GM12878 (cell line): ENCODE data around the gene TMEM150A.

ENCODE experiments used
- BCL3 ChIP-seq: IDR thresholded peaks from 2 replicates; pipeline ENCODE4 v1.6.1; 2011; ENCODE audit warnings: borderline replicate concordance, low read depth, mild to moderate bottlenecking, moderate library complexity, low read length; ENCODE audit not compliant: insufficient read depth, poor library complexity, severe bottlenecking
- CEBPB ChIP-seq, 2 experiments: fragments of 150-350 bp in 1 of 2; IDR thresholded peaks; 2 replicates each; pipeline ENCODE4 v1.6.1; 2012 to 2014; ENCODE audit warnings: low read depth in 2 of 2, low read length in 2 of 2, borderline replicate concordance in 1 of 2, inconsistent platforms in 1 of 2
- CTCF ChIP-seq, 3 experiments: IDR thresholded peaks in 2 of 3; conservative IDR thresholded peaks in 1 of 3; 2 replicates each; pipeline ENCODE4 v1.5.1; 2011; ENCODE audit warnings: low read depth in 3 of 3, low read length in 3 of 3, mild to moderate bottlenecking in 3 of 3, control low read depth in 2 of 3, moderate library complexity in 2 of 3, inconsistent platforms in 1 of 3, mixed read lengths in 1 of 3; ENCODE audit not compliant: control insufficient read depth in 2 of 3, insufficient read depth in 1 of 3; ENCODE audit errors: extremely low read depth in 1 of 3
- EP300 ChIP-seq, 2 experiments: fragments of 150-350 bp in 1 of 2; IDR thresholded peaks; 2 replicates each; pipeline ENCODE4 v1.6.1; 2011 to 2012; ENCODE audit warnings: low read depth in 2 of 2, low read length in 2 of 2, borderline replicate concordance in 1 of 2, improper control_type of control experiment in 1 of 2, inconsistent platforms in 1 of 2; ENCODE audit not compliant: control insufficient read depth in 1 of 2
- IRF3 ChIP-seq: fragments of 450-650 bp; IDR thresholded peaks from 2 replicates; pipeline ENCODE4 v1.6.1; 2014; ENCODE audit warnings: mild to moderate bottlenecking
- NBN ChIP-seq: fragments of 450-650 bp; IDR thresholded peaks from 2 replicates; pipeline ENCODE4 v1.6.1; 2016
- POLR2A ChIP-seq: IDR thresholded peaks from 2 replicates; pipeline ENCODE4 v1.6.1; 2011; ENCODE audit warnings: low read depth, mild to moderate bottlenecking, low read length
- SMAD1 ChIP-seq: fragments of 450-650 bp; IDR thresholded peaks from 2 replicates; pipeline ENCODE4 v1.6.1; 2018; ENCODE audit warnings: mild to moderate bottlenecking, low read depth; ENCODE audit not compliant: partially characterized antibody
- TAF1 ChIP-seq: IDR thresholded peaks from 2 replicates; pipeline ENCODE4 v1.6.1; 2011; ENCODE audit warnings: mild to moderate bottlenecking, low read depth, low read length, borderline replicate concordance

GRCh38 chr2:85560812-85561279, 41.7 kb downstream of the TMEM150A start:
- no peak for TF ChIP-seq EP300 (IDR thresholded peaks at IDR 0.05; ENCODE audit: borderline replicate concordance in 1 of 2, control insufficient read depth in 1 of 2, low read depth in 2 of 2, low read length in 2 of 2)
- no peak for TF ChIP-seq BCL3
- TF ChIP-seq CTCF (IDR thresholded peaks at IDR 0.05 in 2 of 3, conservative IDR thresholded peaks at IDR 0.05 in 1 of 3; ENCODE audit: control insufficient read depth in 2 of 3, extremely low read depth in 1 of 3, insufficient read depth in 1 of 3, low read depth in 3 of 3, low read length in 3 of 3) = no peak
- no peak for TF ChIP-seq SMAD1
- TF ChIP-seq POLR2A = no peak
- no peak for TF ChIP-seq NBN
- no peak for TF ChIP-seq TAF1
- TF ChIP-seq IRF3 = no peak
- no peak for TF ChIP-seq CEBPB (IDR thresholded peaks at IDR 0.05; ENCODE audit: borderline replicate concordance in 1 of 2, low read depth in 2 of 2, low read length in 2 of 2)
